Nephron progenitor cell (in vitro differentiated cells): ENCODE results near the gene SNAI3.

Experiments
- DNase-seq: peaks from one replicate; pipeline ENCODE4 v3.0.0; 2021
- H3K27ac Mint-ChIP-seq: 2 replicates; pipeline ENCODE4 v1.8.0; 2021; ENCODE audit warnings: mild to moderate bottlenecking, moderate library complexity, mixed read lengths
- H3K27me3 Mint-ChIP-seq: 2 replicates; pipeline ENCODE4 v1.8.0; 2021; ENCODE audit warnings: mild to moderate bottlenecking, low read depth, mixed read lengths; ENCODE audit not compliant: poor library complexity
- H3K36me3 Mint-ChIP-seq: 2 replicates; pipeline ENCODE4 v1.8.0; 2021; ENCODE audit warnings: low read depth, mixed read lengths
- H3K4me1 Mint-ChIP-seq: 2 replicates; pipeline ENCODE4 v1.8.0; 2021; ENCODE audit warnings: mixed read lengths
- H3K4me3 Mint-ChIP-seq: 2 replicates; pipeline ENCODE4 v1.8.0; 2021; ENCODE audit warnings: mild to moderate bottlenecking, moderate library complexity, mixed read lengths
- H3K9me3 Mint-ChIP-seq: 2 replicates; pipeline ENCODE4 v1.8.0; 2021; ENCODE audit warnings: mild to moderate bottlenecking, moderate library complexity, mixed read lengths
- CTCF ChIP-seq: fragments of 200-600 bp; sonication (generic); IDR thresholded peaks from 2 replicates; pipeline ENCODE4 v1.5.0; 2021; ENCODE audit warnings: antibody characterized with exemption

The SNAI3 gene

GRCh38 chr16:88711750-88712340 lies 25.5 kb upstream of the SNAI3 start:
- H3K27ac Mint-ChIP-seq = no peak overlapping the region
- no peak for DNase-seq
- H3K4me3 Mint-ChIP-seq = no peak overlapping the region
- H3K9me3 Mint-ChIP-seq = no peaks in the 10 kb centered on the region
- H3K36me3 Mint-ChIP-seq = no peaks in the 10 kb centered on the region
- no peaks in the 10 kb centered on the region for H3K27me3 Mint-ChIP-seq
- no peak for TF ChIP-seq CTCF
- H3K4me1 Mint-ChIP-seq = peaks cover 19% of the 10 kb centered on the region

GRCh38 chr16:88710556-88710955 lies 24.2 kb upstream of the SNAI3 start:
- Mint-ChIP-seq H3K36me3 (no peaks in the 10 kb centered on the region), H3K27me3 (peaks cover under 1% of the 10 kb centered on the region), H3K4me3 (no peak overlapping the region), H3K4me1 (peaks cover 22% of the 10 kb centered on the region), H3K9me3 (no peaks in the 10 kb centered on the region), H3K27ac (no peak overlapping the region)
- no peak for DNase-seq
- no peak for TF ChIP-seq CTCF

GRCh38 chr16:88706965-88707826 lies 20.9 kb upstream of the SNAI3 start:
- Mint-ChIP-seq H3K4me3 (peak overlapping the region; percentile 83), H3K27me3 (peaks cover 7% of the 10 kb centered on the region), H3K9me3 (no peaks in the 10 kb centered on the region), H3K36me3 (no peaks in the 10 kb centered on the region), H3K4me1 (peaks cover 35% of the 10 kb centered on the region), H3K27ac (no peak overlapping the region)
- DNase-seq = no peak
- TF ChIP-seq CTCF = no peak

GRCh38 chr16:88706229-88706964 lies 20.1 kb upstream of the SNAI3 start, which contains the start of the genes CTU2 and RNF166:
CTU2 (plus strand) TSS chr16:88706503; CDS start chr16:88706531, 28 bp downstream.
RNF166 (minus strand) TSS chr16:88706408; CDS start chr16:88706325, 83 bp downstream.
- Mint-ChIP-seq H3K27ac (no peak within 1 kb of the TSS), H3K4me3 (peak within 1 kb of the TSS; percentile 87), H3K9me3 (no peaks in the 10 kb centered on the region)

GRCh38 chr16:88705801-88706228 lies 19.5 kb upstream of the SNAI3 start:
- Mint-ChIP-seq H3K27me3 (peaks cover 7% of the 10 kb centered on the region), H3K27ac (no peak overlapping the region), H3K36me3 (no peaks in the 10 kb centered on the region), H3K4me3 (peak overlapping the region; percentile 87), H3K4me1 (peaks cover 29% of the 10 kb centered on the region), H3K9me3 (no peaks in the 10 kb centered on the region)
- DNase-seq = peak; percentile 56
- no peak for TF ChIP-seq CTCF

More at GRCh38 chr16:88706229-88706964, 20.1 kb upstream of the SNAI3 start, which contains the start of the genes CTU2 and RNF166:
- DNase-seq = peak; percentile 96
- Mint-ChIP-seq H3K27me3 (peaks cover 7% of the 10 kb centered on the region), H3K4me1 (peaks cover 30% of the 10 kb centered on the region), H3K36me3 (no peaks in the 10 kb centered on the region)
- TF ChIP-seq CTCF = no peak
